Stimulated activated naive CD8-positive, alpha-beta T cell treated with anti-CD3 and anti-CD28 coated beads, Interleukin-15, Interleukin-2, amounts not matched to agents 100 U/mL and 50 U/mL, for 24 hours (primary cell): ENCODE measurements around the gene CNGB1.
"Not testable (repeated sequence)": the region's sequence is repeated elsewhere in the genome, so short reads cannot be mapped to it uniquely, and the experiment has no call there.

ENCODE experiments used
- ATAC-seq: fragments of 150-1000 bp; cut with Tn5 transposase; one replicate; pipeline ENCODE4 v1.10.0; 2021
- DNase-seq: peaks from one replicate; pipeline ENCODE4 v3.0.0; 2021

CNGB1 gene

DNA sequence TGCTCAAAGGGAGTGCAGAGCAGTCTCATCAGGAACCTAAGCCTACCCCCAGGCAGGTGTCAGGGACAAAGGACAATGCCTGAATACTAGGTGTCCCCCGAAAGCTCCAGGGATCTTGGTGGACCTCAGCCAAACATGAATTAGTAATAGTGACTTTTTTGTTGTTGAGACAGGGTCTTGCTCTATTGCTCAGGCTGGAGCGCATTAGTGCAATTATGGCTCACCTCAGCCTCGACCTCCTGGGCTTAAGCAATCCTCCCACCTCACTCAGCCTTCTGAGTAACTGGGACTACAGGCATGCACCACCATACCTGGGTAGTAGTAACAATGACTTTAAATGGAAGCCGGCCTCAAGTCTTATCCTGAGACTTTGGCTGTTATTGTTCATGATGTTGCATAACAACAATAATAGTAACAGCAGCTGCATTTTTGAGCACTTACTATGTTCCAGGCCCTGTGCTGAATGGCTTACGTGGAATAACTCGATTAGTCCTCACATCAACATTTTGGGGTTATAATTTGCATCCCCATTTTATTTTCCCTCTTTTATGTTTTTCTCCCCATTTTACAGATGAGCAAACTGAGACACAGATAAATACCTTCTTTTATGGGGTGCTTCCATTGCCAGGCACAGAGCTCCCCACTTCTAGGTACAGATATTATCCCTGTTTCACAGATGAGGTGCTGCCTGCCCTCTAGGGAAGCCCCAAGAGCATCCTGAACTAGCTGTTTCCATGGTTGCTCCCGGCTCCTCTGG is 19.5 kb downstream of the CNGB1 start:
- DNase-seq (no peak), ATAC-seq (no peak)

- ATAC-seq (no peak), DNase-seq (no peak)
These were observed 20.5 kb downstream of the CNGB1 start for GRCh38 chr16:57950382-57950781.

- no peak for DNase-seq
- ATAC-seq: no peak
These were observed 21.2 kb downstream of the CNGB1 start for GRCh38 chr16:57949595-57950238.

GRCh38 chr16:57949013-57949412 is 21.9 kb downstream of the CNGB1 start:
- ATAC-seq: no peak
- DNase-seq: no peak

DNA sequence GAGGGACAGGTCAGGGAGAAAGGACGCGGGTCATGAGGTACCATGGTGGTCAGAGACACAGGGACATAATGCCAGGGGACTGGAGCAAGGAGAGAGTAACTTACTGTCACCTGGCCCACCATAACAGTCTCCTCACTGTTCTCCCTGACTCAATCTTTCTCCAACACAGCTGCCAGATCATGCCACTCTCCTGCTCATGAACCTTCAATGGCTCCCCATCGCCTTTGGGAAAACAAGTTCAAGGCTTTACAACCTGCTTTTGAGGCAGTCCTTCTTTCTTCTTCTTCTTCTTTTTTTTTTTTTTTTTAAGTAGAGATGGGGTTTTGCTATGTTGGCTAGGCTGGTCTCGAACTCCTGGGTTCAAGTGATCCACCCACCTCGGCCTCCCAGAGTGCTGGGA is 22.9 kb downstream of the CNGB1 start:
- DNase-seq (no peak), ATAC-seq (no peak)

- no peak for ATAC-seq
- DNase-seq: no peak
These were observed 23.7 kb downstream of the CNGB1 start for GRCh38 chr16:57947261-57947660.

GRCh38 chr16:57946181-57946801 is 24.6 kb downstream of the CNGB1 start:
- ATAC-seq: no peak
- no peak for DNase-seq

GRCh38 chr16:57945740-57946138 is 25.2 kb downstream of the CNGB1 start:
- ATAC-seq: no peak

DNA sequence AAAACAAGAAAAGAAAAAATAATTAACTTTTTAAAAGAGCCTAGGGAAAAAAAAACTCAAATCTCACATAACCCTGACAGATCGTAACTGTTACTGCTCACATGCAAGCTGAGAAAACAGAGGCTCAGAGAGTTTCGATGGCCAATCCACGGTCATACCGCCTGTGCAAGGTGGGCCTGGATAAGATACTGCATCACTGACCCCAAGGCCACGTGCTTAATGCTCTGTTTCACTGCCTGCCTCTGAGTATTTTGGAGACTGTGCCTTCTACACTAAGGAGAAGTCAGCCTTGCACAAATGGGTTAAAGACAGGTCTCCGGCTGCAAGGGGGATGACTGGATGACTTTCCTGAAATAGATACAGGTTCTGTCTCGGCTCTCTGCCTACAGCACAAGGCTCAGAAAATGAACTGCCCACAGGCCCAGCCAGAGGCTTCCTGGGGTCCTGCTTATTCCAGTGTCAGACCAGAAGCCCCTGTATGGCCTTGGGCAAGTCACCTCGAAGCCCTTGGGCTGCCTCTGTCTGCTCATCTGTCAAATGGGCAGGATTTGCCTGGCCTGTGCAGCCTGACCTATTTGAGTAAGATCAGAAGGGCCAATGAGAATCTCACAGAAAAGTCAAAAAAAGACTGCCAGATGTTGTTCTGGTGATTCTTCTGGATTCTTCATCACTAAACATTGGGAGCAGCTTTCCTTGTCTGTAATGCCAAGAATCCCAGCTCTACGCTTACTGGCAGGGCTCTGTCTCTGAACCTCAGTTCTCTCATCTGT is 25.8 kb downstream of the CNGB1 start:
- ATAC-seq (no peak), DNase-seq (no peak)

More at GRCh38 chr16:57945740-57946138, 25.2 kb downstream of the CNGB1 start:
- no peak for DNase-seq

DNA sequence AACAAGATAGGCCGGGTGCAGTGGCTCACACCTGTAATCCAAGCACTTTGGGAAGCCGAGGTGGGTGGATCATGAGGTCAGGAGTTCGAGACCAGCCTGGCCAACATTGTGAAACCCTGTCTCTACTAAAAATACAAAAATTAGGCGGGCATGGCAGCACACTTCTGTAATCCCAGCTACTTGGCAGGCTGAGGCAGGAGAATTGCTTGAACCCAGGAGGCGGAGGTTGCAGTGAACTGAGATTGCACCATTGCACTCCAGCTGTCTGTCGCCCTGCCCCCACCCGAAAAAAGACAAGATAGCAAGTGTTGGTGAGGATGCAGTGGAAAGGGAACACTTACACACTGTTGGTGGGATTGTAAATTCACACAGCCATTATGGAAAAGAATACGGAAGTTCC is 27.5 kb downstream of the CNGB1 start:
- DNase-seq, ATAC-seq: not testable (repeated sequence)

DNA sequence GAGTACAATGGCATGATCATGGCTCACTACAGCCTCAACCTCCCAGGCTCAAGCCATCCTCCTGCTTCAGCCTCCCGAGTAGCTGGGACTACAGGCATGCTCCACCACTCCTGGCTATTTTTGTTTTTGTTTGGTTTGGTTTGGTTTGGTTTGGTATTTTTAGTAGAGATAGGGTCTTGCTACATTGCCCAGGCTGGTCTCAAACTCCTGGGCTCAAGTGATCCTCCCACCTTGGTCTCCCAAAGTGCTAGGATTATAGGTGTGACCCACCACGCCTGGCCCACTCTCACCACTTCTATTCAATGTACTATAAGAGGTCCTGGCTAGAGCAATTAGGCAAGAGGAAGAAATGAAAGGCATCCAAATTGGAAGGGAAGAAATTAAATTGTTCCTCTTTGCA is 29.0 kb downstream of the CNGB1 start:
- not testable (repeated sequence) for DNase-seq, ATAC-seq

DNA sequence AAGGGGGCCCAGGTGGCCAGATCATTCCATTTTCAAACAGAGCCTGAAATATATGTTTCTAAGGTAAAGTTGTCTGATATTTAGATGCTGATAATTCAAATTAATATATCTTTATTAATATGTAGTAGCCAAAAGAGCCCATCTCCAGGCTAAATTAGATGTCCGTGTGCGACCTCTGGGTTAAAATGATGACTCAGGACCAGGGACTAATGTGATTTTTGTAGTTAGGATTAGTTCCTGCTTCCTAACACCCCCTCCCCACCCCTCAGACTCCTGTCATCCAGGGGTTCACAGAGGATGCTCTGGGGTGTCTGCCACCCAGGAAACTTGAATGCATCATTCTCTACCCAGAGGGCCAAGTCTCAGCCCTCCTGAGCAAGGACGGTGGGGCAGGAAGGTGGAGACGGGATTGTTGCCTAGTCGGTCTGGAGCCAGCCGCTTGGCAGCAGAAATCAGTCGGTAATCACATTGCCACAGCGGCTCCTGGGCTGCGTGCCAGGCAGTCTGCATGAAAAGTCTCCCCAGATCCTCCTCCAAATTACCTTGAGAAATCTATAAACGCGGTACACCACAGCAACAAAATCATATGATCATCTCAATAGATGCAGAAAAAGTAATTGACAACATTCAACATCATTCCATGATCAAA is 29.8 kb downstream of the CNGB1 start:
- ATAC-seq (no peak), DNase-seq (no peak)

- DNase-seq: no peak
- no peak for ATAC-seq
These were observed 30.5 kb downstream of the CNGB1 start for GRCh38 chr16:57940382-57940966.

- ATAC-seq: no peak
These were observed 31.1 kb downstream of the CNGB1 start for GRCh38 chr16:57939872-57940224.

DNA sequence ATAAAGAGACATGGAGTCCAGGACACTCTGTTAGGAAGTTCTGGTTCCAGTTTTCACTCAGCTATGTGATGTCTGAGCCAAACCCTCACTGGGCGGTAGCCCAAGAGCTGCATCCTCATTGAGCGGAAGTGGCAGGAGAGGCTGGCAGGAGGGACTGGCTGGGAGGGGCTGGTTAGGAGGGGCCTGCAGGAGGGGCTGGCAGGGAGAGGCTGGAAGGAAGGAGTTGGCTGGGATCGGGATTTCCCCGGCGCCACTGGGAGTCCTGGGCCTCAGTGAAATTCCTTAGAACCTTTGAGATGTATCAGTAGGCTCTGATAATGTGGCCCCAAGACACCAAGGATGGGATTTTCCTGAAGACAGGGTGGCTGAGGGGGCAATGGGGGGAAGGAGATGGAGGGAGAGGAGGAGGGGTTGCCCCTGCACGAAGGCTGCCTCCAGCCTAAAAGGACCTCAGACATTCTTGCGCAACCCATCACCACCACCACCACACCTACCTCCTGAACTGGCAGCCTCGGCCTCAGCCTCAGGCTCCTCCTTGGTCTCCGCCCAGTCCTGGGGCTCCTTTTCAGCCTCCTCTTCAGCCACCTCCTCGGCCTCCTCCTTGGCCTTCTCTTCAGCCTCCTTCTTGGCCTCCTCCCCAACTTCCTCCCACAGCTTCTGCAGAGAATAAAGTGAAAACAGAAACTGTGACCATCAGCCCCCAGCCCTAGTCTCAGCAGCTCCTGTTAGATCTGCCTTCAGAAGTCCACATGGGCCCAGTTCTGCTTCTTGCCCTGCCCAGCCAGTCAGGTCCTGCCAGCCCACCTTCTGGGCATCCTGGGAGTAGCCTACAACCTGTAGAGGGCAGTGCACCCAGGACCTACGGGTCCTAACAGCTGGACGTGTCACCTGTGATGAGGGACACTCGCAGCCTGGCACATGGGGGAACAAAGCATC is 31.7 kb downstream of the CNGB1 start:
- DNase-seq (no peak), ATAC-seq (no peak)

More at GRCh38 chr16:57939872-57940224, 31.1 kb downstream of the CNGB1 start:
- no peak for DNase-seq

GRCh38 chr16:57938484-57938883 is 32.4 kb downstream of the CNGB1 start:
- ATAC-seq: no peak

GRCh38 chr16:57937861-57938260 is 33.1 kb downstream of the CNGB1 start:
- DNase-seq: no peak
- ATAC-seq: no peak

More at GRCh38 chr16:57938484-57938883, 32.4 kb downstream of the CNGB1 start:
- DNase-seq: no peak

- DNase-seq: no peak
- ATAC-seq: no peak
These were observed 35.0 kb downstream of the CNGB1 start for GRCh38 chr16:57935904-57936303.

DNA sequence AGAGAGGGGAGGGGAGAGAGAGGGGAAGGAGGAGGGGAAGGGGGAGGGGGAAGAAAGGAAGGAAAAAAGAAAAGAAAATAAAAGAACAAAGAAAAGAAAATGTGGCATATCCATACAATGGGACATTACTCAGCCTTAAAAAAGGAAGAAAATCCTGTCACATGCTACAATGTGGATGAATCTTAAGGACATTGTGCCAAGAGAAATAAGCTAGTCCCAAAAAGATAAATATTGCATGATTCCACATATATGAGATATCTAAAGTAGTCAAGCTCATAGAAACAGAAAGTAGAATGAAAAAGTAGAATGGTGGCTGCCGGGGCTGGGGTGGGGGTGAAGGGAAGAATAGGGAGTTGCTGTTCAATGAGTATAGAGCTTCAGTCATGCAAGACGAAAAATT is 40.4 kb downstream of the CNGB1 start:
- ATAC-seq (no peak), DNase-seq (no peak)

DNA sequence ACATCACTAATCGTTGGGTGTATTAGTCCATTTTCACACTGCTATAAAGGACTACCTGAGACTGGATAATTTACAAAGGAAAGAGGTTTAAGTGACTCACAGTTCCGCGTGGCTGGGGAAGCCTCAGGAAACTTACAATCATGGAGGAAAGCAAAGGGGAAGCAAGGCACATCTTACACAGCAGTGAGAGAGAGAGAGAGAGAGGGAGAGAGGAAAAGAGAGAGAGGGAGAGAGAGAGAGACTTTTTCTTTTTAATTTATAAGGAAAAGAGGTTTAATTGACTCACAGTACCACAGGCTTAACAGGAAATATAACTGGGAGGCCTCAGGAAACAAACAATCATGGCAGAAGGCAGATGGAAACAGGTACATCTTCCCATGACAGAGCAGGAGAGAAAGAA is 41.7 kb downstream of the CNGB1 start:
- ATAC-seq (no peak), DNase-seq (no peak)

- ATAC-seq: no peak
- no peak for DNase-seq
These were observed 44.9 kb downstream of the CNGB1 start for GRCh38 chr16:57926041-57926440.
